HG03457 (cell line): ENCODE data around the gene DCDC2.
"Not testable (repeated sequence)": the region's sequence is repeated elsewhere in the genome, so short reads cannot be mapped to it uniquely, and the experiment has no call there.

Experiments
- ATAC-seq: cut with Tn5 transposase; IDR thresholded peaks from one replicate; pipeline ENCODE4 v1.9.1; 2021; ENCODE audit warnings: moderate number of reproducible peaks; ENCODE audit not compliant: unreplicated experiment

Gene DCDC2

GRCh38 chr6:24227556-24227955 lies 130.3 kb downstream of the DCDC2 start:
- ATAC-seq: no peak

- no peak for ATAC-seq
Measured at GRCh38 chr6:24226541-24226940, 131.3 kb downstream of the DCDC2 start.

- ATAC-seq: no peak
Measured at GRCh38 chr6:24225838-24226237, 132.0 kb downstream of the DCDC2 start.

GRCh38 chr6:24223115-24223919 lies 134.5 kb downstream of the DCDC2 start:
- ATAC-seq: no peak

- ATAC-seq: no peak
Measured at GRCh38 chr6:24219670-24220069, 138.2 kb downstream of the DCDC2 start.

- no peak for ATAC-seq
Measured at GRCh38 chr6:24214984-24215383, 142.9 kb downstream of the DCDC2 start.

- no peak for ATAC-seq
Measured at GRCh38 chr6:24207413-24207812, 150.4 kb downstream of the DCDC2 start.

GRCh38 chr6:24205020-24205492 lies 152.8 kb downstream of the DCDC2 start:
- no peak for ATAC-seq

- ATAC-seq: not testable (repeated sequence)
Measured at GRCh38 chr6:24204113-24204512, 153.7 kb downstream of the DCDC2 start.

GRCh38 chr6:24197892-24198291 lies 160.0 kb downstream of the DCDC2 start:
- no peak for ATAC-seq

GRCh38 chr6:24195836-24196597 lies 161.8 kb downstream of the DCDC2 start:
- no peak for ATAC-seq

GRCh38 chr6:24194978-24195700 lies 162.7 kb downstream of the DCDC2 start:
- no peak for ATAC-seq

- no peak for ATAC-seq
Measured at GRCh38 chr6:24193364-24193763, 164.5 kb downstream of the DCDC2 start.

GRCh38 chr6:24191346-24191745 lies 166.5 kb downstream of the DCDC2 start:
- ATAC-seq: no peak

- ATAC-seq: no peak
Measured at GRCh38 chr6:24188578-24189080, 169.2 kb downstream of the DCDC2 start.

- no peak for ATAC-seq
Measured at GRCh38 chr6:24187965-24188577, 169.8 kb downstream of the DCDC2 start.

GRCh38 chr6:24186349-24186748 lies 171.5 kb downstream of the DCDC2 start:
- ATAC-seq: no peak

GRCh38 chr6:24183584-24183983 lies 174.3 kb downstream of the DCDC2 start:
- no peak for ATAC-seq

GRCh38 chr6:24157886-24158285 lies 200.0 kb downstream of the DCDC2 start:
- no peak for ATAC-seq

- no peak for ATAC-seq
Measured at GRCh38 chr6:24154121-24154520, 203.7 kb downstream of the DCDC2 start.

- ATAC-seq: no peak
Measured at GRCh38 chr6:24152014-24152413, 205.8 kb downstream of the DCDC2 start.
